ENCODE measurements around the gene USP20.

- TF ChIP-seq TCF7L2 (IDR thresholded peaks at IDR 0.05; ENCODE audit: low read depth, low read length): no peak
- TF ChIP-seq, protein P1, sequence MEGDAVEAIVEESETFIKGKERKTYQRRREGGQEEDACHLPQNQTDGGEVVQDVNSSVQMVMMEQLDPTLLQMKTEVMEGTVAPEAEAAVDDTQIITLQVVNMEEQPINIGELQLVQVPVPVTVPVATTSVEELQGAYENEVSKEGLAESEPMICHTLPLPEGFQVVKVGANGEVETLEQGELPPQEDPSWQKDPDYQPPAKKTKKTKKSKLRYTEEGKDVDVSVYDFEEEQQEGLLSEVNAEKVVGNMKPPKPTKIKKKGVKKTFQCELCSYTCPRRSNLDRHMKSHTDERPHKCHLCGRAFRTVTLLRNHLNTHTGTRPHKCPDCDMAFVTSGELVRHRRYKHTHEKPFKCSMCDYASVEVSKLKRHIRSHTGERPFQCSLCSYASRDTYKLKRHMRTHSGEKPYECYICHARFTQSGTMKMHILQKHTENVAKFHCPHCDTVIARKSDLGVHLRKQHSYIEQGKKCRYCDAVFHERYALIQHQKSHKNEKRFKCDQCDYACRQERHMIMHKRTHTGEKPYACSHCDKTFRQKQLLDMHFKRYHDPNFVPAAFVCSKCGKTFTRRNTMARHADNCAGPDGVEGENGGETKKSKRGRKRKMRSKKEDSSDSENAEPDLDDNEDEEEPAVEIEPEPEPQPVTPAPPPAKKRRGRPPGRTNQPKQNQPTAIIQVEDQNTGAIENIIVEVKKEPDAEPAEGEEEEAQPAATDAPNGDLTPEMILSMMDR (IDR thresholded peaks at IDR 0.05): no peak
Observed at GRCh38 chr9:129895376-129896268, 60.4 kb downstream of the USP20 start.
